BJ (cell line): Measurements from ENCODE around the gene MBD3. TPM values are rescaled to one million over a fixed set of nuclear protein-coding genes. Genes with fewer than 3 reads are reported as not detected.
A peak's percentile ranks its signal among the peaks of the same experiment; 100 is the strongest.

Experiments used
- CTCF ChIA-PET: fragments of 350-600 bp; formaldehyde crosslinking; extraction: SDS; loops from one replicate; lab custom pipeline; 2021; ENCODE audit warnings: antibody characterized with exemption, inconsistent platforms; lab: Yijun Ruan, JAX
- POLR2A ChIA-PET: fragments of 300-600 bp; sonication (Branson Sonifier 250); formaldehyde crosslinking; extraction: SDS; loops from one replicate; lab custom pipeline; 2021; ENCODE audit warnings: antibody characterized with exemption; lab: Charles Lee
- DNase-seq: peaks from one replicate; pipeline ENCODE4 v3.0.0-alpha.2; 2011; ENCODE audit warnings: low read depth
- H3K27me3 ChIP-seq: 2 replicates; pipeline ENCODE4 v1.6.0; 2011; ENCODE audit warnings: low read length; ENCODE audit not compliant: control insufficient read depth, insufficient read depth
- H3K36me3 ChIP-seq: 2 replicates; pipeline ENCODE4 v1.5.1; 2011; ENCODE audit warnings: low read length; ENCODE audit not compliant: control insufficient read depth, insufficient read depth
- H3K4me3 ChIP-seq: 2 replicates; pipeline ENCODE4 v1.5.1; 2011; ENCODE audit warnings: low read depth, mild to moderate bottlenecking, control low read depth, low read length
- CTCF ChIP-seq: IDR thresholded peaks from 2 replicates; pipeline ENCODE4 v1.5.1; 2011; ENCODE audit warnings: low read depth, mild to moderate bottlenecking, control low read depth, inconsistent platforms, low read length, moderate library complexity; ENCODE audit not compliant: insufficient read depth
- polyA plus RNA-seq: library from polyadenylated mRNA; depleted of rRNA; stranded (reverse); fragments of >200 nt; gene quantifications from 2 replicates; pipeline ENCODE4 v1.2.3, GENCODE V29; 2011

The MBD3 gene
- polyA plus RNA-seq, 1 experiment: 53.4 TPM

GRCh38 chr19:1572795-1573194, 19.9 kb downstream of the MBD3 start:
- POLR2A ChIA-PET: no interaction called here
- Histone ChIP-seq H3K36me3 (peaks cover 8% of the 10 kb centered on the region), H3K27me3 (no peaks in the 10 kb centered on the region), H3K4me3 (no peak overlapping the region)
- TF ChIP-seq CTCF: no peak
- no peak for DNase-seq
- CTCF ChIA-PET: no interaction called here

GRCh38 chr19:1571358-1571757, 21.3 kb downstream of the MBD3 start:
- TF ChIP-seq CTCF: no peak
- no peak overlapping the region for H3K4me3 ChIP-seq
- ChIA-PET CTCF (no interaction called here), POLR2A (no interaction called here)
- peaks cover 2% of the 10 kb centered on the region for H3K36me3 ChIP-seq
- H3K27me3 ChIP-seq: no peaks in the 10 kb centered on the region
- no peak for DNase-seq

- Histone ChIP-seq H3K36me3 (0 out of 2 replicates have a peak, but pooled peaks cover 1% of the 10 kb centered on the region), H3K27me3 (no peaks in the 10 kb centered on the region), H3K4me3 (no peak overlapping the region)
- DNase-seq: no peak
- no peak for TF ChIP-seq CTCF
- ChIA-PET POLR2A (no interaction called here), CTCF (no interaction called here)
Observed at GRCh38 chr19:1570836-1571235, 21.8 kb downstream of the MBD3 start.

- ChIA-PET POLR2A (no interaction called here), CTCF (no interaction called here)
- no peak overlapping the region for H3K4me3 ChIP-seq
- DNase-seq: no peak
- H3K36me3 ChIP-seq: 0 out of 2 replicates have a peak, but pooled peaks cover 1% of the 10 kb centered on the region
- H3K27me3 ChIP-seq: no peaks in the 10 kb centered on the region
- TF ChIP-seq CTCF: no peak
Observed at GRCh38 chr19:1569997-1570396, 22.7 kb downstream of the MBD3 start.

- no peak for TF ChIP-seq CTCF
- Histone ChIP-seq H3K36me3 (0 out of 2 replicates have a peak, but pooled peaks cover 1% of the 10 kb centered on the region), H3K4me3 (peak within 1 kb of the TSS; percentile 83), H3K27me3 (no peaks in the 10 kb centered on the region)
- no peak for DNase-seq
- CTCF ChIA-PET: interaction anchor here (0.5 to 1.0 kb wide), 3 partner anchors 22 to 127 kb away, joined by 3 to 4 read pairs (median 3); no protein-coding TSS in a partner anchor
- POLR2A ChIA-PET: no interaction called here
Observed at GRCh38 chr19:1568320-1569019, 24.2 kb downstream of the MBD3 start, which contains the start of gene MEX3D. TSS of gene MEX3D (minus strand) at chr19:1568325. CDS start at chr19:1568058, 267 bp downstream.
